AG09309 (cell line): ENCODE measurements around the gene FBN2.
A peak's percentile ranks its signal among the peaks of the same experiment; 100 is the strongest.

ENCODE experiments used
- DNase-seq: peaks from one replicate; pipeline ENCODE4 v3.0.0-alpha.2; 2010; ENCODE audit warnings: low read depth
- H3K4me3 ChIP-seq: 2 replicates; pipeline ENCODE4 v1.5.1; 2011; ENCODE audit warnings: mild to moderate bottlenecking, low read depth, low read length, moderate library complexity; ENCODE audit not compliant: control insufficient read depth
- TF ChIP-seq, protein P1 (sequence below): IDR thresholded peaks from 2 replicates; pipeline ENCODE4 v1.5.1; 2011; ENCODE audit warnings: mild to moderate bottlenecking, low read depth, low read length, inconsistent platforms; ENCODE audit not compliant: insufficient read depth, control insufficient read depth; ENCODE audit errors: missing control alignments

The FBN2 gene

DNA sequence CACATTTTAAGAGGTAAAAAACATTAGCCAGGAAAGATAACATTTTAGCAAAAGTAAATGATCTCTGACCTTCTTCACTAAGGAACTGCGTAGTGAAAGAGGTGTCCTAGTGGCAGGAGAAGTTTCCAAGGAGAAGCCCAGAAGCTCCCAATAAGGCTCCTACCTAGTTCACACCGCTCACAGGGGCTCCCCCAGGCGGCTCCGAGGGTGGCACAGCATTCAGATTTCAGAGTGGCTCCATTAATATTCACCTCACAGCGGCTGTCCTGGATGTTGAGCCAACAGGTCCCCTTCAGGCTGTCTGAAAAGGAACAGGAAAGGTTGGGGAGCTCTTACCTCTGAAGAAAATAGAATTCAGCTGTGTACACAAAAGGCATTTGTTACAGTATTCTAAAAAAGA, 187.3 kb downstream of the FBN2 start:
- H3K4me3 ChIP-seq, result no peak overlapping the region
- TF ChIP-seq, protein P1, sequence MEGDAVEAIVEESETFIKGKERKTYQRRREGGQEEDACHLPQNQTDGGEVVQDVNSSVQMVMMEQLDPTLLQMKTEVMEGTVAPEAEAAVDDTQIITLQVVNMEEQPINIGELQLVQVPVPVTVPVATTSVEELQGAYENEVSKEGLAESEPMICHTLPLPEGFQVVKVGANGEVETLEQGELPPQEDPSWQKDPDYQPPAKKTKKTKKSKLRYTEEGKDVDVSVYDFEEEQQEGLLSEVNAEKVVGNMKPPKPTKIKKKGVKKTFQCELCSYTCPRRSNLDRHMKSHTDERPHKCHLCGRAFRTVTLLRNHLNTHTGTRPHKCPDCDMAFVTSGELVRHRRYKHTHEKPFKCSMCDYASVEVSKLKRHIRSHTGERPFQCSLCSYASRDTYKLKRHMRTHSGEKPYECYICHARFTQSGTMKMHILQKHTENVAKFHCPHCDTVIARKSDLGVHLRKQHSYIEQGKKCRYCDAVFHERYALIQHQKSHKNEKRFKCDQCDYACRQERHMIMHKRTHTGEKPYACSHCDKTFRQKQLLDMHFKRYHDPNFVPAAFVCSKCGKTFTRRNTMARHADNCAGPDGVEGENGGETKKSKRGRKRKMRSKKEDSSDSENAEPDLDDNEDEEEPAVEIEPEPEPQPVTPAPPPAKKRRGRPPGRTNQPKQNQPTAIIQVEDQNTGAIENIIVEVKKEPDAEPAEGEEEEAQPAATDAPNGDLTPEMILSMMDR, result no peak
- DNase-seq, result no peak

DNA sequence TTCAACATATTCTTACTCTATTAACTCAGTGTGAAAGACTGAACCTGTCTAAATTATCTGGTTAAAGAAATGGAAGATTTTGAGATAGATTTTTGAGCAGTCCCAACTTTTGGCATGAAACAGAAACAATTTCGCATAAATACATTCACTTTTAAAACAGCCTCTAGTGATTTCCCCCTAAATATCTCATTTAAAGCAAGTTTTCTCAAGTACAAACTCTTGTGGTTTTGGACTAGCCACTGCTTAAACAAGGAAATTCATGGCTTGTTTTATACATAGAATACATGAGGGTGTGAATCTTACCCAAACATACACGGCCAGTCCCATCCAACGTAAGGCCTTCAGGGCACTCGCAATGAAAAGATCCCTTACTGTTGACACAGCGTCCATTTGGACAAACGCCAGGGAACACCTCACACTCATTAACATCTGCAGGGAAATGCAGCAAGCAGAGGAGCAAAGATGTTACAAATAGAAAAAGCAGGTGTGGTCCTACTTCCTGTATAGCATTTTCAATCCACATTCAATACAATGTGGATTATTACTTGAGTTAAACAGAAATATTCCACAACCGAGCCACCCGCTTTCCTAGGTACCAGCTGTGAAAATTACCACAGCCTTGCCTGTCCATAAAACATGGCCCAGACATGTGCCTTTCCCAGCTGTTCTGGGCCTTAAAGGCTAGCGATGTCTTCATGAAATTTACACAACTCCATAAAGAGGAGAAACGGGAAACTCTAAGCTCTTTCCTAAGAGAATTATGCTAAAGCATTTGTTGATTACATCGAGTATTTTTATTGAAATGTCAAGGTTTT, 188.8 kb downstream of the FBN2 start:
- no peak for DNase-seq
- TF ChIP-seq, protein P1, result no peak

DNA sequence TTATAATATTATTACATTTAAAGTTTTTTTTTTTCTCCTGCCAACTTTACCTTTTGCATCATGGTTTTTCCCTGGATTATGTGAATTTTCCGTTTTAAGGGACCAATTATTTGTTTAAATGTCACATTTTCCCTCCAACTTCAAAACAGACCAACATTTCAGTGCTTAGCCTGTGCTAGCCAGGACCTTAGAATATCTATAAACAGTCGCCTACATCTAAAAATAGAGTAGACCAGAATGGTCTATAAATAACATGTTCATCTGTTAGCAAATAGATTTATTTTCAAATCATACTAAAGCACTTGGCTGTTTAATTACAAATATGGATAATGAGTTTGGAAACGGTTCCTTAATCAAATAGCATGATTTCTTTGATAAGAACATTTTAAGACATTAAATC, 192.0 kb downstream of the FBN2 start:
- DNase-seq, result no peak
- TF ChIP-seq, protein P1, result no peak
- H3K4me3 ChIP-seq, result no peak overlapping the region

More for the DNA sequence above, 188.8 kb downstream of the FBN2 start:
- no peak overlapping the region for H3K4me3 ChIP-seq

DNA sequence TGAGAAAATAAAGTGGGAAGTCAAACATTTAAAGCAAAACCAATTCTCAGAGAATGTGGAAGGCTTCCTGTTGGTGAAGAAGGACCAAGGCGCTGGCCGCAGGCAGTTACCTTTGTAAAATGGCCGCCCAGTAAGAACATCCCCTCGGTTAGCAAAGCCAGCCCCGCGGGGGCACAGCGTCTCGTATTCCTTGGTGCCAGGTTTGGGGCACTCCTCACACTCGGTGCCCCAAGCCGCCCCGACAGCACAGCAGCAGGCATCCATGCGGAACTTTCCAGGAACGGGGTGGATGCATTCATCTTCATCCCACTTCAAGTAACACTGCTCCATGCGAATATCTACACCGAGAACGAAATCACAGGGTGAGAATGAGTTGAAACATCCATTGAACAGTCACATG, 192.8 kb downstream of the FBN2 start:
- TF ChIP-seq, protein P1, result no peak
- H3K4me3 ChIP-seq, result no peak overlapping the region
- no peak for DNase-seq

DNA sequence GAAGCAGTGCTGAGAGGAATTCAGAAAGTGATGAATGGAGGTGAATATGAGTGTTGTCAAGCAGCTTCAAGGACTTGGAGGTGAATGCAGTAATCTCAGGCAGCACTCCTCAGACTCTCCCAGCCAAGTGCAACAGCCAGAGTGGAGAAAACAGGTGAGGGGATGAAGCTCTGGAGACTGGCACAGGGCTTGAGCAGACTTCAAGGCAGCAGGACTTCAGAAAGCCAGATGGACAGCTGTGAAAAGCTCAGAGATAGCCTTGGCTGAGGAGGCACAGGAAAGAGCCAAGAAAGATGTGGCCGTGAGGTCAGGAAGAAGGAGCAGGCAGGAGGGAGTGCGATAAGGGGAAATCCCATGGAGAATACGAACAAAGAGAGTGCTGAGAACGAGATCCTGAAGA, 194.9 kb downstream of the FBN2 start:
- DNase-seq, result no peak
- TF ChIP-seq, protein P1, result no peak
- no peak overlapping the region for H3K4me3 ChIP-seq

DNA sequence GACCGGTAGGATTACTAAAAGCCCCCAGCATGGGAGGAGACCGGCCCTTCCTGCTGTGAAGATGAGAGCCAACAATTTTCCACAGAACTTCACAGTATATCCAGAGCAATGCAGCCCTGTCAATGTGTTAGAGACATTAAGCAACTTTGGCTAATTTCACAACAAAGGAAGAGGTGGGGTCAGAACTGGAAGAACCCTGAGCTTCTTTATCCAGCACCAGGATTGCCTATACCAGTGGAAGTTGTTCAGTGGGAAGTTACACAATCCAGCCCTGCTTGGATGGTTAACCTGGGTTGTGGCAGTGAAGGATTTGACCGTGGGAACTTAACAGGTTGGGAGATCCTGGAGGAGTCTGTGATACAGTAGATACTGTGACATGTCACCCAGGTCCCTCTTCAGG, 197.0 kb downstream of the FBN2 start:
- TF ChIP-seq, protein P1, result no peak
- no peak overlapping the region for H3K4me3 ChIP-seq
- peak; percentile 10 for DNase-seq
